ENCODE measurements around the gene SSX3. TPM values are rescaled to one million over a fixed set of nuclear protein-coding genes. Genes with fewer than 3 reads are reported as not detected.
"Not testable (repeated sequence)": the region's sequence is repeated elsewhere in the genome, so short reads cannot be mapped to it uniquely, and the experiment has no call there.

SSX3 gene
- total RNA-seq, result not detected

DNA sequence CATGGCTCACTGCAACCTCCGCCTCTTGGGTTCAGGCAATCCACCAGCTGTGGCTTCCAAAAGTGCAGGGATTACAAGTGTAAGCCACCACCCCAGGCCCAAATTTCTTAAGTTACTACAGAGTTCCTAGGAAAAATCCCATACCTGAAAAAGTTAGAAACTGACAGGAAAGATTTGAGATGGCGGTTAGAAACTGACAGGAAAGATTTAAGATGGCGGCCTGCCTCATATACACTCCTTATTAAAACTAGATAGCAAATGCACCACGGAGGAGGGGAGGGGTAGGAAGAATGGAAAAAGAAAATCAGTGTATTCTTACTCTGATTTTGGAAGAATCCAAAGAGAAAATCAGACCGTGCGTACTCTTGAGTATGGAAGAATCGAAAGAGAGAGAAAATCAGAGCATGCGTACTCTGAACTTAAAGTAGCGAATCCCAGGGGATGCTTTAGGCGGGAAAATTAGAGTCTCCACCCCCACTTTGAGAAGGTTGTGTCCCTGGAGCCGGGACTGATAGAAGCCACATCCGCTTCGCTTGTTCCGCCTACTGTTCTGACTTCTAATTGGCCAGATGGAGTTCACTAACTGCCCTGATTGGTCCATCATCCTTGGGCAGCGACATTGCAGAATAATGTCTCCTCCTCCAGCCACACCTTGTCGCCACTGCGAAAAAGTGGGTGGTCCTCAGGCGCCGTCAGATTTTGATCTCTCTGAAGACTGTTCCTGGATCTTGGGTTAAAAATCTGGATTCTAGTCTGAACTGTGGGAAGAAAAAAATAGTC lies at the start of gene SSX3:
SSX3 (minus strand) TSS at position 389 of the 780 bp plus-strand sequence. CDS start 1,454 bp downstream, outside the sequence.
- WGBS, result 88% methylated on average over 19 of the region's 19 CpGs
- H3K27me3 ChIP-seq; H3K36me3 ChIP-seq; DNase-seq (ENCODE audit: low spot score in 2 of 2); H3K9me3 ChIP-seq; H3K4me3 ChIP-seq; H3K4me1 ChIP-seq; H3K27ac ChIP-seq: not testable (repeated sequence)

GRCh38 chrX:48397825-48398224 lies 41.3 kb upstream of the SSX3 start:
- H3K27me3 ChIP-seq; H3K27ac ChIP-seq; H3K4me1 ChIP-seq; H3K4me3 ChIP-seq; H3K36me3 ChIP-seq; H3K9me3 ChIP-seq; DNase-seq (ENCODE audit: low spot score in 2 of 2): not testable (repeated sequence)
- WGBS, result 50% methylated on average over 1 of the region's 1 CpG

DNA sequence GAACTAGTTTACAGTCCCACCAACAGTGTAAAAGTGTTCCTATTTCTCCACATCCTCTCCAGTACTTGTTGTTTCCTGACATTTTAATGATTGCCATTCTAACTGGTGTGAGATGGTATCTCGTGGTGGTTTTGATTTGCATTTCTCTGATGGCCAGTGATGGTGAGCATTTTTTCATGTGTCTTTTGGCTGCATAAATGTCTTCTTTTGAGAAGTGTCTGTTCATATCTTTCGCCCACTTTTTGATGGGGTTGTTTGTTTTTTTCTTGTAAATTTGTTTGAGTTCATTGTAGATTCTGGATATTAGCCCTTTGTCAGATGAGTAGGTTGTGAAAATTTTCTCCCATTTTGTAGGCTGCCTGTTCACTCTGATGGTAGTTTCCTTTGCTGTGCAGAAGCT lies 40.4 kb upstream of the SSX3 start:
- WGBS, result 43% methylated on average over 2 of the region's 2 CpGs
- H3K9me3 ChIP-seq; H3K27ac ChIP-seq; H3K4me3 ChIP-seq; H3K27me3 ChIP-seq; DNase-seq (ENCODE audit: low spot score in 2 of 2); H3K36me3 ChIP-seq; H3K4me1 ChIP-seq: not testable (repeated sequence)

DNA sequence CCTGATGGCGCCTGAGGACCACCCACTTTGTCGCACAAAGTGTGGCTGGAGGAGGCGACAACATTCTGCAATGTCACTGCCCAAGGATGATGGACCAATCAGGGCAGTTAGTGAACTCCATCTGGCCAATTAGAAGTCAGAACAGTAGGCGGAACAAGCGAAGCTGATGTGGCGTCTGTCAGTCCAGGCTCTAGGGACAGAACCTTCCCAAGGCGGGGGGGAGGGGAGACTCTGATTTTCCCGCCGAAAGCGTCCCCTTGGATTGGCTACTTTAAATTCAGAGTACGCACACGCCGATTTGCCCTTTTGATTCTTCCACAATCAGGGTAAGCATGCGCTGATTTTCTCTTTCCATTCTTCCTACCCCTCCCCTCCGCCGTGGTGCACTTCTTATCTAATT lies 26.7 kb upstream of the SSX3 start, which contains the start of gene SSX4:
SSX4 (plus strand) TSS at position 301 of the 400 bp plus-strand sequence. CDS start 515 bp downstream, outside the sequence.
- H3K4me3 ChIP-seq; H3K9me3 ChIP-seq; H3K27ac ChIP-seq; DNase-seq (ENCODE audit: low spot score in 2 of 2); H3K27me3 ChIP-seq; H3K36me3 ChIP-seq; H3K4me1 ChIP-seq: not testable (repeated sequence)
- WGBS, result no CpG with 5 or more reads among the region's 16 CpGs

GRCh38 chrX:48370408-48370807 lies 13.9 kb upstream of the SSX3 start:
- not testable (repeated sequence) for H3K27ac ChIP-seq; H3K4me1 ChIP-seq; H3K4me3 ChIP-seq; DNase-seq (ENCODE audit: low spot score in 2 of 2); H3K9me3 ChIP-seq; H3K36me3 ChIP-seq; H3K27me3 ChIP-seq
- WGBS, result no CpG with 5 or more reads among the region's 8 CpGs

GRCh38 chrX:48367717-48368408 lies 11.4 kb upstream of the SSX3 start:
- DNase-seq (ENCODE audit: low spot score in 2 of 2); H3K4me1 ChIP-seq; H3K27ac ChIP-seq; H3K9me3 ChIP-seq; H3K36me3 ChIP-seq; H3K27me3 ChIP-seq; H3K4me3 ChIP-seq: not testable (repeated sequence)
- WGBS, result no CpG with 5 or more reads among the region's 12 CpGs

DNA sequence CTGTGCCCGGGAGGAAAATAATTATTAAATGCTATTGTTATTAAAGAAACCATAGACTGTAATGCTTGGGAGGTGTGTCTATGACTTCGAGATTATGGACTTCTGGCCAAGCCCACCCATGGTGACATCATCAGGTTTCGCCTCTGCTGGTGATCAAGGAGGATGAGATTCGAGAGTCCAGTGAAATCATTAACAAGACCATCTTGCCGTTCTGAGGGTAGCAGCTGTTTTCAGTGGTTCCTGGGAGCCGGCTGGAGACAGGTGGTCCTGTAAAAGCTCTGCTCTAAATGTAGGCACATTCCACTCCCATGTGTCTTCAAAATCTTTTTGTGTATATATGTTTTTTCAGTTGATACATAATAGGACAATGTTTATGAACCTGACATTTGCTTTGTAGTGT lies 2.8 kb upstream of the SSX3 start:
- 68% methylated on average over 6 of the region's 6 CpGs for WGBS
- H3K4me1 ChIP-seq; H3K4me3 ChIP-seq; H3K9me3 ChIP-seq; H3K27me3 ChIP-seq; DNase-seq (ENCODE audit: low spot score in 2 of 2); H3K27ac ChIP-seq; H3K36me3 ChIP-seq: not testable (repeated sequence)

GRCh38 chrX:48357681-48358080 lies 1.2 kb upstream of the SSX3 start:
- WGBS, result 92% methylated on average over 8 of the region's 8 CpGs

GRCh38 chrX:48346059-48346458 lies 10.4 kb downstream of the SSX3 start:
- H3K4me1 ChIP-seq; H3K27me3 ChIP-seq; H3K27ac ChIP-seq; DNase-seq (ENCODE audit: low spot score in 2 of 2); H3K4me3 ChIP-seq; H3K36me3 ChIP-seq; H3K9me3 ChIP-seq: not testable (repeated sequence)
- 53% methylated on average over 8 of the region's 8 CpGs for WGBS

More at GRCh38 chrX:48357681-48358080, 1.2 kb upstream of the SSX3 start:
- Histone ChIP-seq H3K27me3 (no peaks in the 10 kb centered on the region), H3K9me3 (no peaks in the 10 kb centered on the region), H3K4me3 (no peak overlapping the region), H3K4me1 (no peaks in the 10 kb centered on the region), H3K27ac (no peak overlapping the region), H3K36me3 (no peaks in the 10 kb centered on the region)
- DNase-seq (ENCODE audit: low spot score in 2 of 2), result no peak
- TF ChIP-seq EP300 (IDR thresholded peaks at IDR 0.05) (no peak), POLR2AphosphoS5 (IDR thresholded peaks at IDR 0.05) (no peak), POLR2A (IDR thresholded peaks at IDR 0.05) (no peak)
- TF ChIP-seq, protein P1, sequence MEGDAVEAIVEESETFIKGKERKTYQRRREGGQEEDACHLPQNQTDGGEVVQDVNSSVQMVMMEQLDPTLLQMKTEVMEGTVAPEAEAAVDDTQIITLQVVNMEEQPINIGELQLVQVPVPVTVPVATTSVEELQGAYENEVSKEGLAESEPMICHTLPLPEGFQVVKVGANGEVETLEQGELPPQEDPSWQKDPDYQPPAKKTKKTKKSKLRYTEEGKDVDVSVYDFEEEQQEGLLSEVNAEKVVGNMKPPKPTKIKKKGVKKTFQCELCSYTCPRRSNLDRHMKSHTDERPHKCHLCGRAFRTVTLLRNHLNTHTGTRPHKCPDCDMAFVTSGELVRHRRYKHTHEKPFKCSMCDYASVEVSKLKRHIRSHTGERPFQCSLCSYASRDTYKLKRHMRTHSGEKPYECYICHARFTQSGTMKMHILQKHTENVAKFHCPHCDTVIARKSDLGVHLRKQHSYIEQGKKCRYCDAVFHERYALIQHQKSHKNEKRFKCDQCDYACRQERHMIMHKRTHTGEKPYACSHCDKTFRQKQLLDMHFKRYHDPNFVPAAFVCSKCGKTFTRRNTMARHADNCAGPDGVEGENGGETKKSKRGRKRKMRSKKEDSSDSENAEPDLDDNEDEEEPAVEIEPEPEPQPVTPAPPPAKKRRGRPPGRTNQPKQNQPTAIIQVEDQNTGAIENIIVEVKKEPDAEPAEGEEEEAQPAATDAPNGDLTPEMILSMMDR (IDR thresholded peaks at IDR 0.05), result no peak

DNA sequence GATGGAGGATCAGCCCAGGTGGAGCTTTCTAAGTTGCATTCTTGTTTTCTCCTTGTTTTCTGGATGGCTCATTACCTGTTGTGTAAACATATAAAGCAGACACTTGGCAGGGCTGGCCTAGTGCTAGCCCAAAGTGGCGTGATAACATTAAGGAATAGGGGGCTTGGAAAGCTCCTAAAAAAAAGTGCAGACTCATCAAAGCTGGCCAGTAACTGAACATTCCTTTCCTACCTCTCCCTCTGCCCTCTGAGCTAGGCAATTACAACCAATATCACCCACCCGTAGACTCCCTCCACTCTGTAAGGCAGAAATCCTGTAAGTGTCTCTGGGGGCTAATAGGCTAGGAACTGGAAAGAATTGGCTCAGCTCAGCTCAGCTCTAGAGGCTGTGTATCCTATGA lies 42.5 kb downstream of the SSX3 start:
- not testable (repeated sequence) for H3K27me3 ChIP-seq; H3K27ac ChIP-seq; H3K9me3 ChIP-seq; H3K36me3 ChIP-seq; DNase-seq (ENCODE audit: low spot score in 2 of 2); H3K4me1 ChIP-seq; H3K4me3 ChIP-seq
- WGBS, result 71% methylated on average over 2 of the region's 2 CpGs

Data from suprapubic skin (tissue), 4 donors.